ENCODE measurements around the gene AOC2.
"Not testable (repeated sequence)": the region's sequence is repeated elsewhere in the genome, so short reads cannot be mapped to it uniquely, and the experiment has no call there.

The AOC2 gene

GRCh38 chr17:42868338-42868737 lies 24.0 kb downstream of the AOC2 start:
- H3K4me3 ChIP-seq (ENCODE audit: low read depth, low read length) = no peak overlapping the region
- no peaks in the 10 kb centered on the region for H3K27me3 ChIP-seq (ENCODE audit: control insufficient read depth, insufficient read depth, low read length)
- no peaks in the 10 kb centered on the region for H3K9me3 ChIP-seq (ENCODE audit: control insufficient read depth, low read length)
- H3K79me2 ChIP-seq = no peaks in the 10 kb centered on the region
- H3K4me2 ChIP-seq (ENCODE audit: low read length) = no peak overlapping the region
- H3K36me3 ChIP-seq (ENCODE audit: control insufficient read depth, insufficient read depth, low read length) = no peaks in the 10 kb centered on the region
- no peaks in the 10 kb centered on the region for H3K4me1 ChIP-seq
- no peak for TF ChIP-seq CTCF (IDR thresholded peaks at IDR 0.05)
- no peak overlapping the region for H3K27ac ChIP-seq
- H3K9ac ChIP-seq = no peak overlapping the region
- H2AFZ ChIP-seq = no peak overlapping the region

- TF ChIP-seq CTCF (IDR thresholded peaks at IDR 0.05) = no peak
- Histone ChIP-seq H3K27me3 (ENCODE audit: control insufficient read depth, insufficient read depth, low read length) (no peaks in the 10 kb centered on the region), H3K9ac (no peak overlapping the region), H2AFZ (no peak overlapping the region), H3K4me1 (no peaks in the 10 kb centered on the region), H3K36me3 (ENCODE audit: control insufficient read depth, insufficient read depth, low read length) (no peaks in the 10 kb centered on the region), H3K27ac (no peak overlapping the region), H3K4me3 (ENCODE audit: low read depth, low read length) (no peak overlapping the region), H3K9me3 (ENCODE audit: control insufficient read depth, low read length) (no peaks in the 10 kb centered on the region), H3K79me2 (no peaks in the 10 kb centered on the region), H3K4me2 (ENCODE audit: low read length) (no peak overlapping the region)
Measured at GRCh38 chr17:42871647-42872046, 27.3 kb downstream of the AOC2 start.

DNA sequence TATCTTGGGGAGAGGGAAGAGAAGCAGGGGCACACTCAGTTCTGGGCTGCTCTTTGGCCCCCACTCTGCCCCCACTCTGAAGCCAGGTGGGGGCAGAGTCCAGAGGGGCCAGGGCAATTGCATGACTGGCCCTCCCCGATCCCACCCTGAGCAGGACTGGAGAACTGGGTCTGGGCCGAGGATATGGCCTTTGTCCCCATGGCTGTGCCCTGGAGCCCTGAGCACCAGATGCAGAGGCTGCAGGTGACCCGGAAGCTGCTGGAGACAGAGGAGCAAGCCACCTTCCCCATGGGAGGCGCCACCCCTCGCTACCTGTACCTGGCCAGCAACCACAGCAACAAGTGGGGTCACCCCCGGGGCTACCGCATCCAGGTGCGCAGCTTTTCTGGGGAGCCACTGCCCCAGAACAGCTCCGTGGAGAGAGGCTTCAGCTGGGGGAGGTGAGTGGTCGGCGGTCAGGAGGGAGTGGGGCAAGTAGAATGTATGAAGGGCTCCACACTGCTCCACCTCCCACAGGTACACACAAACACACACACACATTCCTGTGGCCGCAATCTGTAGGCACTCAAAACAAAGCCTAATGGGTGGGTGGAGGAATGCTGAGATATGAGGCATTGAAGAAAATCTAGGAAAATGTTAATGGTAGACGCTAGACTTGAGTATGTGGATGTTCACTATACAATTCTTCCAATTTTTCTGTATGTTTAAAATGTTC lies 28.0 kb downstream of the AOC2 start:
- Histone ChIP-seq H3K9me3 (ENCODE audit: control insufficient read depth, low read length) (no peaks in the 10 kb centered on the region), H3K4me1 (no peaks in the 10 kb centered on the region), H3K27ac (no peak overlapping the region), H3K4me3 (ENCODE audit: low read depth, low read length) (no peak overlapping the region), H3K9ac (no peak overlapping the region), H3K36me3 (ENCODE audit: control insufficient read depth, insufficient read depth, low read length) (no peaks in the 10 kb centered on the region), H3K4me2 (ENCODE audit: low read length) (no peak overlapping the region), H2AFZ (no peak overlapping the region), H3K79me2 (no peaks in the 10 kb centered on the region), H3K27me3 (ENCODE audit: control insufficient read depth, insufficient read depth, low read length) (no peaks in the 10 kb centered on the region)
- no peak for TF ChIP-seq CTCF (IDR thresholded peaks at IDR 0.05)

DNA sequence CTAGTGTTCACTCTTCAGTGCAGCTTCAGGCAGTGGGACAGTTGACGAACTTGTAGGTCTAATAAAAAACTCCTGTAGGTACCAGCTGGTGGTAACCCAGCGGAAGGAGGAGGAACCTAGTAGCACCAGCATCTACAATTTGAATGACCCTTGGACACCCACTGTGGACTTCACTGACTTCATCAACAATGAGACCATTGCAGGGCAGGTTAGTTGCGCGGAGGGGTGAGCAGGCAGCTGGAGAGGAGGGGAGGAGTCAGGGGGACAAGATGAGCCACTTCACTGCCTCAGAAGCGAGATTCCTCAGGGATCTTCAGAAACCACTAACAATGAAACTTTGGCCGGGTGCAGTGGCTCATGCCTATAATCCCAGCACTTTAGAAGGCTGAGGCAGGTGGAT lies 28.9 kb downstream of the AOC2 start:
- Histone ChIP-seq H3K4me2 (ENCODE audit: low read length) (no peak overlapping the region), H2AFZ (no peak overlapping the region), H3K36me3 (ENCODE audit: control insufficient read depth, insufficient read depth, low read length) (no peaks in the 10 kb centered on the region), H3K79me2 (no peaks in the 10 kb centered on the region), H3K4me3 (ENCODE audit: low read depth, low read length) (no peak overlapping the region), H3K9ac (no peak overlapping the region), H3K4me1 (no peaks in the 10 kb centered on the region), H3K9me3 (ENCODE audit: control insufficient read depth, low read length) (no peaks in the 10 kb centered on the region), H3K27ac (no peak overlapping the region), H3K27me3 (ENCODE audit: control insufficient read depth, insufficient read depth, low read length) (no peaks in the 10 kb centered on the region)
- TF ChIP-seq CTCF (IDR thresholded peaks at IDR 0.05) = no peak

- H3K4me1 ChIP-seq; H3K36me3 ChIP-seq (ENCODE audit: control insufficient read depth, insufficient read depth, low read length); H3K27ac ChIP-seq; H3K9ac ChIP-seq; H3K27me3 ChIP-seq (ENCODE audit: control insufficient read depth, insufficient read depth, low read length); H3K4me2 ChIP-seq (ENCODE audit: low read length); H3K79me2 ChIP-seq; H2AFZ ChIP-seq; H3K4me3 ChIP-seq (ENCODE audit: low read depth, low read length); H3K9me3 ChIP-seq (ENCODE audit: control insufficient read depth, low read length): not testable (repeated sequence)
Measured at GRCh38 chr17:42873932-42874695, 29.7 kb downstream of the AOC2 start.

Data from parathyroid adenoma (tissue), 2 donors.